Measurements from ENCODE around the gene TRIM31.

DNA sequence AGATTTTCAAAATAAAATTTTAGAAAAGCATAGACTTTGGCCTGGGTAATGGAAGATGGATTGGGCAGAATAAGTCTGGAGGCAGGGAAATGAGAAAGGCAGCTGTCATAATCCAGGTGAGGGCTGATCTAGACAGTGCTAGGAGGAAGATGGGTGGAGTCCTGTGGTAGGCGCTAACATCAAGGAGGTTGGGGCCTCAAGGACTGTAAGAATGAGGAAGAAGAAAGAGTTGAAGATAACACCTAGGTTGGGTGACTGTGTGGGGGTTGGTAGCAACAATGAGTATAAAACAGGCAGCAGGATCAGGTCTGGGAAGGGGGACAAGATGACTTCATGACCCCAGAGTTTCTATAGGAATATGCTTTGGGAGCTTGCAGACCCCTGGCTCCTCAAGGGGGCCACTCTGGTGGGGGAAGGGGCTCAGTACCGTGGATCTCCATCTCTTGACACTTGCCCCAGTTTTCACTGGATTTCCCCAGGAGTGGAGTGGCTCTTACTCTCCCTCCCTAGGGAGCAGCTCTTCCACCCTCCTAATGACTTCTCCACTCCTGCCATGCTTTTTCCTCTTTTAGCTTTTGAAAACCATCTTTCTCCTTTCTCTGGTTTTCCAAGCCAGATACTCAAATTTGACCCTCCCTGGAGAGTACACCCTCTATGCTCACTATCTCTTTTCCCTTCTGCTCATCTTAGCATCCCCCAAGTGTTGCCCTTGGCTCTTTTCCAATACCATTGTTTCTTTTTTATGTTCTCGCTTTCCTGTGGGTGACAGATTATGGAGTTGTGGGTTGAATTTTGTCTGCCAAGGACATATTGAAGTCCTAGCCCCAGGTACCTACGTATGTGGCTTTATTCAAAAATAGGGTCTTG is 14.8 kb downstream of the TRIM31 start:
- TF ChIP-seq CTCF (tag by site-specific recombination; IDR thresholded peaks at IDR 0.05) (no peak), ZNF639 (tag by site-specific recombination; IDR thresholded peaks at IDR 0.05) (no peak)
- TF ChIP-seq, protein P1, sequence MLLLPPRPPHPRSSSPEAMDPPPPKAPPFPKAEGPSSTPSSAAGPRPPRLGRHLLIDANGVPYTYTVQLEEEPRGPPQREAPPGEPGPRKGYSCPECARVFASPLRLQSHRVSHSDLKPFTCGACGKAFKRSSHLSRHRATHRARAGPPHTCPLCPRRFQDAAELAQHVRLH (tag by site-specific recombination; IDR thresholded peaks at IDR 0.05), result no peak
